GM23338 (cell line): ENCODE results near the gene HECTD1.

Experiments
- CREB1 ChIP-seq: fragments of 250-450 bp; sonication (Bioruptor Pico); IDR thresholded peaks from 2 replicates; pipeline ENCODE4 v1.5.0; 2020; ENCODE audit warnings: low read depth, mild to moderate bottlenecking, moderate library complexity
- CTCF ChIP-seq, 2 experiments: fragments of 200-600 bp in 1 of 2; sonication (generic) in 1 of 2; conservative IDR thresholded peaks; 2 replicates each; pipeline versions ENCODE4 v1.5.1 to v1.6.1; 2016 to 2017; ENCODE audit warnings: antibody characterized with exemption in 2 of 2, low read depth in 2 of 2, mild to moderate bottlenecking in 2 of 2, moderate library complexity in 1 of 2
- ETS1 ChIP-seq: IDR thresholded peaks from 2 replicates; pipeline ENCODE4 v1.6.1; 2016; ENCODE audit warnings: antibody characterized with exemption
- EZH2 ChIP-seq: fragments of 200-600 bp; sonication (generic); IDR thresholded peaks from one replicate; pipeline ENCODE4 v1.8.0; 2017; ENCODE audit warnings: antibody characterized with exemption, mild to moderate bottlenecking, low read depth; ENCODE audit not compliant: unreplicated experiment
- EZH2phosphoT487 ChIP-seq: fragments of 200-600 bp; sonication (generic); IDR thresholded peaks from one replicate; pipeline ENCODE4 v1.8.1; 2018; ENCODE audit warnings: antibody characterized with exemption; ENCODE audit not compliant: unreplicated experiment
- JUNB ChIP-seq: IDR thresholded peaks from one replicate; pipeline ENCODE4 v1.6.1; 2016; ENCODE audit warnings: antibody characterized with exemption; ENCODE audit not compliant: unreplicated experiment
- NANOG ChIP-seq: IDR thresholded peaks from 2 replicates; pipeline ENCODE4 v1.6.1; 2016; ENCODE audit warnings: antibody characterized with exemption, borderline replicate concordance
- POLR2AphosphoS5 ChIP-seq: IDR thresholded peaks from 2 replicates; pipeline ENCODE4 v1.6.1; 2016; ENCODE audit warnings: antibody characterized with exemption, low read depth
- REST ChIP-seq: IDR thresholded peaks from one replicate; pipeline ENCODE4 v1.6.1; 2018; ENCODE audit warnings: antibody characterized with exemption; ENCODE audit not compliant: unreplicated experiment
- ZNF462 ChIP-seq: fragments of 250-450 bp; sonication (Bioruptor Pico); IDR thresholded peaks from 2 replicates; pipeline ENCODE4 v1.5.0; 2020; ENCODE audit warnings: mild to moderate bottlenecking, moderate library complexity

GRCh38 chr14:31113794-31114193 lies 93.8 kb downstream of the HECTD1 start:
- TF ChIP-seq EZH2phosphoT487 (no peak), CTCF (conservative IDR thresholded peaks at IDR 0.05; ENCODE audit: low read depth in 2 of 2) (no peak), EZH2 (no peak), ETS1 (no peak), REST (no peak), POLR2AphosphoS5 (no peak), JUNB (no peak), NANOG (no peak), CREB1 (CRISPR knock-in tag) (no peak), ZNF462 (no peak)
